ENCODE results near the gene ANKRD40CL.

DNA sequence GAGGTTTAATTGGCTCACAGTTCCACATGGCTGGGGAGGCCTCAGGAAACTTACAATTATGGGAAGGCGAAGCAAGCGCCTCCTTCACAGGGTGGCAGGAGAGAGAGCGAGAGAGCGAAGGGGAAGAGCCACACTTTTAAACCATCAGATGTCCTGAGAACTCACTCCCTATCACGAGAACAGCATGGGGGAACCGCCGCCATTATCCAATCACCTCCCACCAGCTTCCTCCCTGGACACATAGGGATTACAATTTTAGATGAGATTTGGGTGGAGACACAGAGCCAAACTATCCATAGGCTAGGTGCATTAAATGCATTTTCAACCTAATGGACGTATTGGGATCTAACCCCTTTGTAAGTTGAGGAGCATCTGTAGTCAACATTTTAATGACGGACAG, 54.7 kb downstream of the ANKRD40CL start:
- TF ChIP-seq, protein P1, sequence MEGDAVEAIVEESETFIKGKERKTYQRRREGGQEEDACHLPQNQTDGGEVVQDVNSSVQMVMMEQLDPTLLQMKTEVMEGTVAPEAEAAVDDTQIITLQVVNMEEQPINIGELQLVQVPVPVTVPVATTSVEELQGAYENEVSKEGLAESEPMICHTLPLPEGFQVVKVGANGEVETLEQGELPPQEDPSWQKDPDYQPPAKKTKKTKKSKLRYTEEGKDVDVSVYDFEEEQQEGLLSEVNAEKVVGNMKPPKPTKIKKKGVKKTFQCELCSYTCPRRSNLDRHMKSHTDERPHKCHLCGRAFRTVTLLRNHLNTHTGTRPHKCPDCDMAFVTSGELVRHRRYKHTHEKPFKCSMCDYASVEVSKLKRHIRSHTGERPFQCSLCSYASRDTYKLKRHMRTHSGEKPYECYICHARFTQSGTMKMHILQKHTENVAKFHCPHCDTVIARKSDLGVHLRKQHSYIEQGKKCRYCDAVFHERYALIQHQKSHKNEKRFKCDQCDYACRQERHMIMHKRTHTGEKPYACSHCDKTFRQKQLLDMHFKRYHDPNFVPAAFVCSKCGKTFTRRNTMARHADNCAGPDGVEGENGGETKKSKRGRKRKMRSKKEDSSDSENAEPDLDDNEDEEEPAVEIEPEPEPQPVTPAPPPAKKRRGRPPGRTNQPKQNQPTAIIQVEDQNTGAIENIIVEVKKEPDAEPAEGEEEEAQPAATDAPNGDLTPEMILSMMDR (IDR thresholded peaks at IDR 0.05), result no peak
- TF ChIP-seq POLR2A (IDR thresholded peaks at IDR 0.05), result no peak

Measured in esophagus squamous epithelium (tissue), 4 donors.